Suprapubic skin (tissue), 4 donors: Measurements from ENCODE around the gene PAIP2.

Source experiments
- CTCF ChIP-seq, 2 donors: fragments of 200-600 bp in 1 of 2; fragments of 450-650 bp in 1 of 2; sonication (generic) in 1 of 2; IDR thresholded peaks; one replicate each; pipeline ENCODE4 v1.5.1; 2016 to 2019; ENCODE audit warnings: antibody characterized with exemption in 2 of 2, mild to moderate bottlenecking in 1 of 2, moderate library complexity in 1 of 2
- POLR2A ChIP-seq, 2 donors: fragments of 450-650 bp; IDR thresholded peaks; one replicate each; pipeline ENCODE4 v1.6.1; 2017; ENCODE audit warnings: antibody characterized with exemption in 2 of 2, mild to moderate bottlenecking in 2 of 2, moderate library complexity in 2 of 2
- POLR2AphosphoS5 ChIP-seq, 3 donors: sonication (generic); formaldehyde crosslinking; IDR thresholded peaks; one replicate each; pipeline ENCODE4 v1.6.1; 2017; ENCODE audit warnings: antibody characterized with exemption in 3 of 3

GRCh38 chr5:139414581-139415130, 73.0 kb downstream of the PAIP2 start:
- TF ChIP-seq CTCF (IDR thresholded peaks at IDR 0.05): no peak
- TF ChIP-seq POLR2A (IDR thresholded peaks at IDR 0.05): no peak
- TF ChIP-seq POLR2AphosphoS5 (IDR thresholded peaks at IDR 0.05): no peak
